ENCODE measurements around the gene ATP2B1.

The ATP2B1 gene

DNA sequence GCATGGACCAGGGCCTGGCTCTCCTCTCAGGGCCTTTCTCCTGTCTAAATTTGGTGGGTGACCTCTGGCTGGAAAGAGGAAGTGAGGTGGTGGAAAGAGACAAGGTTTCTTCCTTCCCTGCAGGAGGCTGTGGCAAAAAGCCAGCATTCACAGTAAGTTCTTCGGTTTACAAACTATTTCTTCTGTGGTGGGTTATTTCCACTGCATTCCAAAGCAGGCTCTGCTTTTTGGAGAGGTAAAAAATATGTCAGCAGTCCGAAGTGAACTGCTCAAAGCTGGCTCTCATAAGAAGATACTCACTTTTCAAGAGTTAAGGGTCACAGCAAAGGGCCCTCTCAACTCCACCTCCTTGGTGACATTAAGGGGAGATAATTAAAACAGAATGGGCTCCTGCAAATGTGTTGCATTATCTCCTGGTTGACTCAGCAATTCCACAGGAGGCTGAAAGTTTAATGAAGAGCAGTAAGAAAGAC is 133.9 kb downstream of the ATP2B1 start:
- DNase-seq = no peak

DNA sequence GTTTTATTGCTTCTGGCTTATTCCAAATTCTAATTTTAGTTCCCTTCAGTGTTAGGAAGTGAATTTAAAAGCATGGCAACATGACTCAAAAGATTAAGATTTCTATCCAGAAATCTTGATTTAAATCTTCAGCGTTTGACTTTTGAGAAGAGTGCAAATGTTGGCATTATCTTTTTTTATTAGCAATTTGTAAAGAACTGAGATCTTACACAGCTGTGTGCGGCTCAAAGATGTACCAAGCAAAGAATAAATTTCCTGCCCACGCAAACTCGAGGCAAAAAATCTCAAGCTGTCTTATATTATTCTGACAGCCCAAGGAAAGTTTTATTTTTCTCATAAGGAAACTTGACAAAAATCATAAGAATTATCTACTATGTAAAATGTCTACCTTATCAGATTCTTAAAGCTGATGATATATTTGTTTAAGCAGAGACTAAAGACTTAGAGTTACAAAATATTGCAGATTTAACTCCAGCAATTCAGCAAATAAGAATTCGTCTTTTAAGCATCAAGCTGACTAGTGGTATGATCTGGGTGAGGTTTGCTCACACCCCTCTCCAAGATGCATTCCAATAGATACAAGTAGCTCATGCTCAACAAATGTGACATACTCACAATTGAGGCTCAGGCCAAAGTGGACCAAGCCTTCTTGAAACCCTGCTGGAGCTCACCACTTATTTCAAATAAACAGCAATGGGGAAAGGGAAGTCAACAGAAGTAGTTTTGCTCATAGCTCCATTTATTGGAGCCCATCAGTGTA is 135.4 kb downstream of the ATP2B1 start:
- DNase-seq = no peak

GRCh38 chr12:89571491-89572195 is 137.0 kb downstream of the ATP2B1 start:
- DNase-seq = no peak

DNA sequence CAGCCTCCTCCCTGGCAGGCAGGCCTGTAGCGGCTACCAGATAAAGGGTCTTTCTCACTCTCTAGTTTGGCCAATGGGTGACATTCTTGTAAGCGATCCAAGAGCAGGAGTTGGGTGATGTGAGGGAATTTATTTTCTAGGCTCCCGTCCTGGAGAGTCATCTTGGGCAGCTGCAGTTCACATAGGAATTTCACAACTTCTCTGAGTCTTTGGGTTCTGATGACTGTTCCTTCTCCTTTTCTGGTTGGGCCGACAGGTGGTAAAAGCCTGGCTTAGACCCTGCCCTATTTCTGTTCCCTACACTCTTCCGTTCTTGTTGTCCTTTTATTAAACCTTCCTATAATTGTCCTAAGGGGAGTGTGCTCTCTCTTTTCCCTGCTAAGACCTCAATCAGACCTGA is 140.2 kb downstream of the ATP2B1 start:
- no peak for DNase-seq

- no peak for DNase-seq
These were observed 140.9 kb downstream of the ATP2B1 start for GRCh38 chr12:89567691-89568239.

DNA sequence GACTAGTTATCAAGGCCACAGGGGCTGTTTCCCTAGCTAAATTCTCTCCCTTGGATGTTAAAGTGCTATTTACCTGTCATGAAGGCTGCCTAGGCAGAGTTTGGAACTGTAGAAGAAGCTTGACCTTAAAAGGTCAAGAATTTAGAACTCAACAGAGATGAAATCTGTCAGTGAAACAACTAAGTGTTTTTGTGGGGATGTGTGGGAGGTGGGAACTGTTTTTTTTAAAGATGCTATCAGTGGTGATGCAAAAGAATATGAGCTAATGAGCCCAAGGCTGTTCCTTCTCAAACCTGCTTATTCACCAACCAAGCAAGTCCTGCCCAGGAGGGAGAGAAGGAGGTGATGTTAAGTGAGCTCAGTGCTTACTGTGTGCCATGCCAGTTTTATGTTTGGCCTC is 142.0 kb downstream of the ATP2B1 start:
- DNase-seq = no peak

GRCh38 chr12:89565002-89565401 is 143.6 kb downstream of the ATP2B1 start:
- DNase-seq = no peak

- DNase-seq = no peak
These were observed 148.9 kb downstream of the ATP2B1 start for GRCh38 chr12:89559753-89560152.

GRCh38 chr12:89556976-89557375 is 151.7 kb downstream of the ATP2B1 start:
- DNase-seq = no peak

- no peak for DNase-seq
These were observed 156.3 kb downstream of the ATP2B1 start for GRCh38 chr12:89552376-89552775.

DNA sequence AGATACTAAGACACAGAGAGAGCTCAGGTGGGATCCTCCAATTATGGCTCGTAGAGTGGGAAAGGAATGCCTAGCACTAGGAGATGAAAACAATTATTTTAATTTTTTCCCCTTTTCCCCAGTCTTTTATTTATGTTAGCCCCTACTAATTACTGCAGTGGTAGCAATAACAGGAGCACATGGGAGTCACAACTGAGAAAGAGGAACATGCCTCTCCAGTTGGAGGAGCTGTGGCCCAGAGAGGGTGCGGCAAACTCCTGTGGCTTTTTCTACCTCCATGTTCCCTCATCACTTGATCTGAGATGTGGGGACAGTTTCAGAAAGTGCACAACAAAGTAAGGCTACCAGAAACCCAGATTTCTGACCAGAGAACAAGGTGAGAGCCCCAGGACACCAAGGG is 156.9 kb downstream of the ATP2B1 start:
- DNase-seq = no peak

GRCh38 chr12:89547101-89547500 is 161.5 kb downstream of the ATP2B1 start:
- DNase-seq = no peak

DNA sequence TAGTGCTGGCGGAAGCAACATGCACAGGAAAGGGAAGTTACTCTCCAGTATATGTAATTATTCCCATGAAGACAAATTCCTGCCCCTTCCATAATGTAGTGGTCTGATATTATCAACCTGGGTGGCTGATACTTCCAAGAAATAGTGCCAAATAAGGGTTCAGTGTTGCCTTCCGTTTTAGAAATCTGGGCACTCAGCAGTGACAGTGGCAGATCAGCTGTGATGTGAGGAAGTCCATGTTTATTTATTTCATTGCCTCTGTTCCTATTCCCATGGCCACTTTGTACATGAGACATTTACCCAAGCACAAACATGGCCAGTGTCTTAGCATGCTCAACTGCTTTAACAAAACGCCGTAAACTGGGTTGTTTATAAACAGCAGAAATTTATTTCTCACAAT is 162.5 kb downstream of the ATP2B1 start:
- DNase-seq = no peak

GRCh38 chr12:89544681-89545184 is 163.9 kb downstream of the ATP2B1 start:
- DNase-seq = no peak

DNA sequence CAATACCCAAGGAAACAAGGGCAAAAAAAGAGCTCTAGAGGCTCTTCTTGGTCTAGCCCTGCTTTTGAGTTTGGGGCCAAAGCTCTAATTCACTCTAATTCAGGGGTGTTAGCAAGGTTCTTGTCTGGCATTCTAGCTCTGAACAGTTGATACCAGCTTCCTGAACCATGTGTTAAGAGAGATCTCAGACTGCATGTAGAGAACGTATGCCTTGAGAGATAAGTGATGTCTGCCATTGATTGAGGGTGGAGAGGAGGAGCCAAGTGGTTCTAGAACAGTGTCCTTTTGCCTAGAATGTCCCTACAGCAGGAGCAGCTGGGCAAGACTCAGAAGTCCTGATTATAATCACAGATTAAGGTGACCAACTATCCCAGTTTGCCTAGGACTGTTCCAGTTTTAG is 164.6 kb downstream of the ATP2B1 start:
- DNase-seq = no peak

DNA sequence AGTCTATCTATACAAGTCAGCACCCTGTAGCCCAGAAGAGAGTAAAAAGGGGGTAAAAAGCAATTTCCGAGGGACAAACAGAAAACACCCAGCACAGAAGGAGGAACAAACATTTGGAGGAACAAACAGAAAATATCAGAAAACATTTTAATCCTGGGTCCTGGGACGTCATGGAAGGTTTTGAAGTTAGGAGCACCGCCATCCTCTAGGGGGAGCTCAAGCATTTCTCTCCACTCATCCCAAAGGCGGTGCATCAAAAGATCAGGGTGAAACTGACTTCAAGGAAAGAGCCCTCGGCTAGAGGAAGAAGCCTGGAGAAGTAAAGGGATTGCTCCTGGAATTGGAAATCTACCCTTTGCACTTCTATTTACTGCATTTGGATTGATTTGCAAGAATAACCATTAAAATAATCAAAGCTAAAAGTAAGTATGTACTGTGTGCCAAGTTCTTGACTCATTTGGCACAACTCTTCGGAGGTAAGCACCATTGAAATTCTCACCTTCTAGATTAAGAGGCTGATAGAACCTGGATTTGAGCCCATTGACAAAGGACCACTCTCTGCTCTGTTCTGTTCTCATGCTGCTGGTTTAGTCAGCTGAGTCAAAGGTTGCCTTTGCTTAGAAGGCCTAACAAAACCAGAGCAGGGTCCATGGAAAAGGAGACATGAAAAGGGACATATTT is 165.6 kb downstream of the ATP2B1 start:
- peak; percentile 56 for DNase-seq

DNA sequence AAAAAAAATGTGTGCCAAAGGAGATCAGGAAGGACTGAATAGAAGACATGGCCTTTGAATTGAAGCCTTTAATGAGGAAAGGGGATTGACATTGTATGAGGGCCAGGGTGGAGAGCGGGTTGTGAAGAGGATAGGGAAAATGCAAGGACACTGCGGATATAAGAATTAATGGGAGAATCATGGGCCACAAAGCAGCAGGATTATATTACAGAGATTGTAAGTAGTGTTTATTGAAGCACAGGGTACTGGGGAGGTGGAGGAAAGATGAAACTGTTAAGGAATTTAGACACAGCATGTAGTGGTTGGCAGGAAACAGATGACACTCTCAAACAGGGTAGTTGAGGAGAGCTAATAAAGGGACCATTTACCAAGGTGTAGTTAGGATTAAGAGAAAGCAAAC is 166.4 kb downstream of the ATP2B1 start:
- DNase-seq = no peak

DNA sequence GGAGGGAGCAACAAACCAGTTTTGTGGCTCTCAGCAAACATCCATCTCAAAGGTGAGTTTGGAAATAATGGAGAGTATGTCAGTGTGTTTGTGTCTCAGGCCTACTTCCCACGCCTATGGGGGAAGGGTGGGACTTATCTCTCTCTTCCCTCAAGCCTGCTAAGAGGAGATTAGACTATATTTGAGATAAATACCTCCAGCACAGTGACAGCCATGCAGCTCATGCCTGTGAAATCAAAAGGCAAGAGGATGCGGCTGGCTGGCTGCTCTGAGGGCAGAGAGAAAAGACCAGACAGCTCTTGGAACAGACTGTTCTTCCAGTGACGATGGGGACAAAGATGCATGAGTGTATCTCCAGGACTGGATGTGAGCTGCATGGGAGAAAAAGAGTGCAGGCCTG is 168.1 kb downstream of the ATP2B1 start:
- DNase-seq = no peak

GRCh38 chr12:89539426-89540223 is 169.0 kb downstream of the ATP2B1 start:
- DNase-seq = no peak

DNA sequence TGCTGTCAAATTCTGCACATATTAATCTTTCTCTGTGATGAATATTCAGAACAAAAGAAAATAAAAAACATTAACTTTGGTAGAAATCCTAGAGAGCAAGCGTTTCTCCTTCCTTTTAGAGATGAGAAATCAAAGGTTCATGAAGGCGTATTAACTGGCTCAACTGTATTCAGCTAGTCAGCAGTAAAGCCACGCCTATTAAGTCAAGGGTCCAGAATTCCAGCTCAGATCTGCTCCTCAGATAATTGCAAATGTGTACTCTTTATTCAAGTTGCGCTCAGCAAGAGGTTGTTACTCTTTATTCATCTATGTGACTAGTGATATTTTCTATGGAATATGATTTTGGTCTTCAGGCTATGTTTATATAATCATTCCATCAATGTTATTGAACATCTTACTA is 169.7 kb downstream of the ATP2B1 start:
- no peak for DNase-seq

Data from activated naive CD4-positive, alpha-beta T cell treated with anti-CD3 and anti-CD28 coated beads, Interleukin-2, amount 50 U/mL, for 16 hours (primary cell).